ENCODE measurements around the gene DENND4C. TPM values are rescaled to one million over a fixed set of nuclear protein-coding genes. Genes with fewer than 3 reads are reported as not detected.

DENND4C gene
- total RNA-seq, 2 experiments from 2014 or later: 18.8 to 28.6 TPM

DNA sequence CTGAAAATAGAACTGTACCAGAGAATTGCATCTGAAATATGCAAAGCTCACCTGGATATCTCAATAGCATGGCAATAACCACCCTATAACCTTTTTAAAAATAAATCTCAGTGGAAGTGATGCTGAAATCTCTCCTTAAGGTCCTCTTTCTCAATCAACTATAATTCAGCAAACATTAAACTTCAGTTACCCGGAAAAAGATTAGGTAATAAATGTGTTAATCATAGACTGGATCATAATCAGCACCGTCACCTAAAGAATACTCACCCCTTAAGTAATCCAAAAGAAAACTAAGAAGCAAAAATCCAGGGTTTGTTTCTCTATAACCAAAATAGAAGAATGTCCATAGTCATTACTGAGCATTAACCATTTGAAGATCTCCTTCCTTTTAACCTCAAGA is 44.3 kb upstream of the DENND4C start:
- no peaks in the 10 kb centered on the region for H3K9me3 ChIP-seq (ENCODE audit: low read length)
- H3K4me1 ChIP-seq (ENCODE audit: insufficient read depth, low read length, poor library complexity, severe bottlenecking): peaks cover 7% of the 10 kb centered on the region
- no peak for DNase-seq (ENCODE audit: low spot score)
- CTCF ChIA-PET (ENCODE audit: unreplicated experiment): no interaction called here
- no peak overlapping the region for H3K27ac ChIP-seq (ENCODE audit: low read depth, low read length, poor library complexity, severe bottlenecking)
- no peaks in the 10 kb centered on the region for H4K20me1 ChIP-seq (ENCODE audit: insufficient read depth, low read length)
- TF ChIP-seq CTCF (conservative IDR thresholded peaks at IDR 0.05; ENCODE audit: low read length) (no peak), EZH2phosphoT487 (IDR thresholded peaks at IDR 0.05; ENCODE audit: borderline replicate concordance, low read depth, low read length) (no peak)
- no peak overlapping the region for H2AFZ ChIP-seq (ENCODE audit: low read length)
- H3K4me2 ChIP-seq (ENCODE audit: low read length): no peak overlapping the region
- H3K79me2 ChIP-seq (ENCODE audit: insufficient read depth, low read depth, low read length): no peaks in the 10 kb centered on the region
- H3K4me3 ChIP-seq (ENCODE audit: low read depth, low read length, poor library complexity, severe bottlenecking): no peak overlapping the region
- no peaks in the 10 kb centered on the region for H3K9me2 ChIP-seq (ENCODE audit: insufficient read depth, low read length)
- POLR2A ChIA-PET: no interaction called here
- BruUV-seq (replicated peaks): no TSS peak
- H3K36me3 ChIP-seq (ENCODE audit: insufficient read depth, low read length): no peaks in the 10 kb centered on the region
- intact Hi-C loops (cut with micrococcal nuclease; ENCODE audit: unreplicated experiment): no loop called here

DNA sequence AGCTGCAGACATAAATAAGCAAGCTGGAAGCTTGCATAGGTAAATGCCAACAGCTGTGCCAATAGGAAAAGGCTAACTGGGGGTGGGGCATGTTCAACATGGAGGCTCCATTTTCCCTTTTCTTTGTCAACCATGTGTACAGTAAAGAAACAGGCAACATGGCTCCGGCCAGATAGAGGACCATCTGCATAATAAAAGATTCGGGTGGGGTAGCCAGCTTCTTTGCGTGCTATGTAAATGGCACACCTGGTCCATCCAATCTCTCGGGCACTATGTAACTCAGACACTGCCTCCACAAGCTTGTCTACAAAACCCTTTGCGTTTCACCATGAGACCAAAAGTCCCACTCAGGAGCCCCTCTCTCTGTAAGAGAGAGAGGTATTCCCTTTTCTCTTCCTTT is 41.7 kb upstream of the DENND4C start:
- no peak overlapping the region for H3K4me2 ChIP-seq (ENCODE audit: low read length)
- no peak overlapping the region for H2AFZ ChIP-seq (ENCODE audit: low read length)
- H3K4me3 ChIP-seq (ENCODE audit: low read depth, low read length, poor library complexity, severe bottlenecking): no peak overlapping the region
- no peaks in the 10 kb centered on the region for H3K79me2 ChIP-seq (ENCODE audit: insufficient read depth, low read depth, low read length)
- no peaks in the 10 kb centered on the region for H4K20me1 ChIP-seq (ENCODE audit: insufficient read depth, low read length)
- BruUV-seq (replicated peaks): no TSS peak
- no peak for TF ChIP-seq EZH2phosphoT487 (IDR thresholded peaks at IDR 0.05; ENCODE audit: borderline replicate concordance, low read depth, low read length)
- TF ChIP-seq CTCF (conservative IDR thresholded peaks at IDR 0.05; ENCODE audit: low read length): no peak
- ChIA-PET POLR2A (interaction anchor here (0.9 kb wide), 1 partner anchor 8 kb away, joined by 3 read pairs; no protein-coding TSS in a partner anchor), CTCF (ENCODE audit: unreplicated experiment) (no interaction called here)
- H3K9me2 ChIP-seq (ENCODE audit: insufficient read depth, low read length): no peaks in the 10 kb centered on the region
- intact Hi-C loops (cut with micrococcal nuclease; ENCODE audit: unreplicated experiment): no loop called here
- no peak for DNase-seq (ENCODE audit: low spot score)
- H3K27ac ChIP-seq (ENCODE audit: low read depth, low read length, poor library complexity, severe bottlenecking): no peak overlapping the region
- no peaks in the 10 kb centered on the region for H3K9me3 ChIP-seq (ENCODE audit: low read length)
- H3K4me1 ChIP-seq (ENCODE audit: insufficient read depth, low read length, poor library complexity, severe bottlenecking): peaks cover 7% of the 10 kb centered on the region
- no peaks in the 10 kb centered on the region for H3K36me3 ChIP-seq (ENCODE audit: insufficient read depth, low read length)

GRCh38 chr9:19192202-19193028 is 38.1 kb upstream of the DENND4C start:
- H2AFZ ChIP-seq (ENCODE audit: low read length): no peak overlapping the region
- H4K20me1 ChIP-seq (ENCODE audit: insufficient read depth, low read length): no peaks in the 10 kb centered on the region
- no peaks in the 10 kb centered on the region for H3K9me3 ChIP-seq (ENCODE audit: low read length)
- BruUV-seq (replicated peaks): no TSS peak
- no peaks in the 10 kb centered on the region for H3K9me2 ChIP-seq (ENCODE audit: insufficient read depth, low read length)
- DNase-seq (ENCODE audit: low spot score): no peak
- H3K4me2 ChIP-seq (ENCODE audit: low read length): no peak overlapping the region
- POLR2A ChIA-PET: interaction anchor here (0.6 kb wide), 1 partner anchor 194 kb away, joined by 3 read pairs; no protein-coding TSS in a partner anchor
- CTCF ChIA-PET (ENCODE audit: unreplicated experiment): no interaction called here
- H3K4me1 ChIP-seq (ENCODE audit: insufficient read depth, low read length, poor library complexity, severe bottlenecking): no peaks in the 10 kb centered on the region
- TF ChIP-seq CTCF (conservative IDR thresholded peaks at IDR 0.05; ENCODE audit: low read length) (no peak), EZH2phosphoT487 (IDR thresholded peaks at IDR 0.05; ENCODE audit: borderline replicate concordance, low read depth, low read length) (no peak)
- H3K4me3 ChIP-seq (ENCODE audit: low read depth, low read length, poor library complexity, severe bottlenecking): no peak overlapping the region
- H3K27ac ChIP-seq (ENCODE audit: low read depth, low read length, poor library complexity, severe bottlenecking): no peak overlapping the region
- no peaks in the 10 kb centered on the region for H3K79me2 ChIP-seq (ENCODE audit: insufficient read depth, low read depth, low read length)
- H3K36me3 ChIP-seq (ENCODE audit: insufficient read depth, low read length): no peaks in the 10 kb centered on the region
- intact Hi-C loops (cut with micrococcal nuclease; ENCODE audit: unreplicated experiment): no loop called here
